Gastroesophageal sphincter (tissue), 3 donors: ENCODE data around the gene LGALS3BP.

Experiments
- CTCF ChIP-seq, 4 experiments: fragments of 200-600 bp in 2 of 4; fragments of 450-650 bp in 2 of 4; sonication (generic) in 1 of 4; IDR thresholded peaks; one replicate each; pipeline ENCODE4 v1.5.1; 2017 to 2019; ENCODE audit warnings: antibody characterized with exemption in 4 of 4, mild to moderate bottlenecking in 2 of 4, moderate library complexity in 2 of 4
- POLR2A ChIP-seq, 2 donors: fragments of 450-650 bp; IDR thresholded peaks; one replicate each; pipeline ENCODE4 v1.6.1; 2017; ENCODE audit warnings: antibody characterized with exemption in 2 of 2, mild to moderate bottlenecking in 2 of 2, moderate library complexity in 1 of 2

DNA sequence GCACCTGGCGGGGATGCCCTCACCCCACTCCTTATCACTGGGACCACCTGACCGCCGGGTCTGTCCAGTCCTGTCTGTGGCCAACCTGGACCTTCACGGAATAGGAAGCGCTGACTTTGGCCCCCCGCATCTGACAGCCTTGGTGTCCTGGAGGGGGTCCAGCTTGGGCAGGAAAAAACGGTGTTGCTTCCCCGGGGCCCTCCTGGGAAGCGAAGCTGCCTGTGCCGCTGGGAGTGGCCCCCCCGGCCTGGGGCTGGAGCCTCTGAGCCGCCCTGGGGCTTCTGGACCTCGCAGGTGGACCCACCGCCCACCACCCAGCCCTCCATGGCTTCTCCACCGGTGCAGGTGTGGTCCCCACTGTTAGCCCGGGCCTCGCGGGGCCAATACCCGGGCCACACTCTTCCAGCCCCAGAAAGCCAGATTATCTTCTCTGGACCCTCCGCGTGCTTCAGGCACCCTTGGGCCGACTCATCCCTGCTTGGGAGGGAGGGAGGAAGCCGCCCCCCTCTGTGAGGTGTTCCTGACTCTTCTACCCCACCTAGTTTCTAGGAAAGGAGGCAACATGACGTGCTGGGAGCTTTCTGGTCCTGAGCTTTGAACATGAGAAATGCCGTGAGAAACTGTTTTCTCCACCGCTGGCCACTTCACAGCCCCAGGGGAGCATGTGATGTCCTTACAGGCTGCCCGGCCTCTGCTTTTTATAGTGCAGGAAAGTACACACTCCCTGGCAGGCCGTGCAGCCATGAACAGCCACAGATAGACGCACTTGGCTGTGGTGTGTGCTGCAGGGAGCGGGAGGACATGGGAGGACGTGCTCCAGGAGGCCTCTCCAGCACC is 45.4 kb upstream of the LGALS3BP start:
- TF ChIP-seq CTCF (IDR thresholded peaks at IDR 0.05) (no peak), POLR2A (IDR thresholded peaks at IDR 0.05) (peak; percentile 16 to 23)
